Hepatocyte (in vitro differentiated cells): ENCODE data around the gene OGFR.

Source experiments
- EZH2 ChIP-seq: fragments of 200-600 bp; sonication (generic); IDR thresholded peaks from 2 replicates; pipeline ENCODE4 v1.6.1; 2016; ENCODE audit warnings: antibody characterized with exemption, mild to moderate bottlenecking, borderline replicate concordance
- TF ChIP-seq, protein P1 (sequence below): fragments of 200-600 bp; sonication (generic); IDR thresholded peaks from 2 replicates; pipeline ENCODE4 v1.5.1; 2016; ENCODE audit warnings: antibody characterized with exemption, mild to moderate bottlenecking; ENCODE audit not compliant: poor library complexity

DNA sequence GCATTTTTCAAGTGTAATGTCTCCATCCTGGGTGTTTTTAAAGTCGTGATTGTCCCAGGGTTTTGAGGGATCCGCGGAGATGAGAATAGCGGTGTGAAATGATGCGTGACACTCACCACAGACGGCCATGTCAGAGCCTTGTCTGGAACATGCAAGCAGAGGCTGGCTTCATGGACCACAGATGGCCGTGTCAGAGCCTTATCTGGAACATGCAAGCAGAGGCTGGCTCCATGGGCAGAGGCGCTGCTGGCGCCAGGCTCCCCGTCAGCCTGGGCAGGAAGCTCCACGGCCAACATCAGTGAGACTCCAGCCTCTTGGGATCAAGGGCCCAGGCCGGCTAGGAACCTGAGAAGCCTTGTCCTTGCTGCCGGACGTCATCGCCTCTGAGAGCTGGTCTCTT, 16.0 kb upstream of the OGFR start:
- TF ChIP-seq, protein P1, sequence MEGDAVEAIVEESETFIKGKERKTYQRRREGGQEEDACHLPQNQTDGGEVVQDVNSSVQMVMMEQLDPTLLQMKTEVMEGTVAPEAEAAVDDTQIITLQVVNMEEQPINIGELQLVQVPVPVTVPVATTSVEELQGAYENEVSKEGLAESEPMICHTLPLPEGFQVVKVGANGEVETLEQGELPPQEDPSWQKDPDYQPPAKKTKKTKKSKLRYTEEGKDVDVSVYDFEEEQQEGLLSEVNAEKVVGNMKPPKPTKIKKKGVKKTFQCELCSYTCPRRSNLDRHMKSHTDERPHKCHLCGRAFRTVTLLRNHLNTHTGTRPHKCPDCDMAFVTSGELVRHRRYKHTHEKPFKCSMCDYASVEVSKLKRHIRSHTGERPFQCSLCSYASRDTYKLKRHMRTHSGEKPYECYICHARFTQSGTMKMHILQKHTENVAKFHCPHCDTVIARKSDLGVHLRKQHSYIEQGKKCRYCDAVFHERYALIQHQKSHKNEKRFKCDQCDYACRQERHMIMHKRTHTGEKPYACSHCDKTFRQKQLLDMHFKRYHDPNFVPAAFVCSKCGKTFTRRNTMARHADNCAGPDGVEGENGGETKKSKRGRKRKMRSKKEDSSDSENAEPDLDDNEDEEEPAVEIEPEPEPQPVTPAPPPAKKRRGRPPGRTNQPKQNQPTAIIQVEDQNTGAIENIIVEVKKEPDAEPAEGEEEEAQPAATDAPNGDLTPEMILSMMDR, result no peak
- TF ChIP-seq EZH2, result no peak
